Peyer's patch (tissue), 4 donors: ENCODE data around the gene PLXNA4. TPM values are rescaled to one million over a fixed set of nuclear protein-coding genes. Genes with fewer than 3 reads are reported as not detected.
A peak's percentile ranks its signal among the peaks of the same experiment; 100 is the strongest.

Source experiments
- DNase-seq, 3 donors: peaks; one replicate each; pipeline ENCODE4 v3.0.0-alpha.2; 2017 to 2019
- H3K27ac ChIP-seq, 4 donors: fragments of 200-600 bp; sonication (generic); one replicate each; pipeline ENCODE4 v1.5.1; 2016 to 2019
- H3K27me3 ChIP-seq, 2 donors: fragments of 200-600 bp; sonication (generic); one replicate each; pipeline ENCODE4 v1.5.1; 2019
- H3K36me3 ChIP-seq, 3 donors: fragments of 200-600 bp; sonication (generic); one replicate each; pipeline ENCODE4 v1.5.1; 2016 to 2019
- H3K4me1 ChIP-seq, 4 donors: fragments of 200-600 bp; sonication (generic); one replicate each; pipeline ENCODE4 v1.5.1; 2016 to 2019
- H3K4me3 ChIP-seq, 4 donors: fragments of 200-600 bp; sonication (generic); 1 replicate in 3 of 4; 2 replicates in 1 of 4; pipeline ENCODE4 v1.5.1; 2016 to 2019; ENCODE audit warnings: mild to moderate bottlenecking in 1 of 4
- H3K9me3 ChIP-seq, 4 donors: fragments of 200-600 bp; sonication (generic); one replicate each; pipeline ENCODE4 v1.5.1; 2016 to 2019; ENCODE audit warnings: mild to moderate bottlenecking in 1 of 4
- CTCF ChIP-seq, 6 experiments: fragments of 450-650 bp in 4 of 6; fragments of 200-600 bp in 2 of 6; sonication (generic) in 1 of 6; IDR thresholded peaks; one replicate each; pipeline ENCODE4 v1.5.1; 2017 to 2019; ENCODE audit warnings: antibody characterized with exemption in 6 of 6, mild to moderate bottlenecking in 3 of 6, moderate library complexity in 1 of 6
- POLR2A ChIP-seq, 2 donors: fragments of 450-650 bp; IDR thresholded peaks; one replicate each; pipeline ENCODE4 v1.5.1; 2017; ENCODE audit warnings: antibody characterized with exemption in 2 of 2, mild to moderate bottlenecking in 2 of 2, moderate library complexity in 2 of 2
- total RNA-seq, 4 donors: library from RNA; depleted of rRNA; stranded (reverse); fragments of >200 nt; gene quantifications; one replicate each; pipeline ENCODE4 v1.1.0, GENCODE V29; 2016

The PLXNA4 gene
- total RNA-seq, 4 donors from 2014 or later = 1.4 to 3.8 (median 3.0) TPM

GRCh38 chr7:132576721-132577085 lies 433 bp upstream of the PLXNA4 start:
- peak overlapping the region; percentile 15 to 53 (median 40) for H3K4me3 ChIP-seq
- H3K27me3 ChIP-seq = no peaks in the 10 kb centered on the region
- H3K9me3 ChIP-seq = no peaks in the 10 kb centered on the region
- no peaks in the 10 kb centered on the region for H3K36me3 ChIP-seq
- peaks cover 0 to 20% (median 1%) of the 10 kb centered on the region in 4 donors for H3K4me1 ChIP-seq
- TF ChIP-seq POLR2A (IDR thresholded peaks at IDR 0.05) = no peak
- TF ChIP-seq CTCF (IDR thresholded peaks at IDR 0.05) = no peak
- no peak for DNase-seq
- H3K27ac ChIP-seq = no peak overlapping the region

- TF ChIP-seq POLR2A (IDR thresholded peaks at IDR 0.05) (no peak), CTCF (IDR thresholded peaks at IDR 0.05) (no peak)
- H3K4me1 ChIP-seq = peaks cover 0 to 20% (median 1%) of the 10 kb centered on the region in 4 donors
- no peaks in the 10 kb centered on the region for H3K9me3 ChIP-seq
- peak overlapping the region in 3 of 4 donors; percentile 15 to 53 (median 52) for H3K4me3 ChIP-seq
- no peak overlapping the region for H3K27ac ChIP-seq
- no peaks in the 10 kb centered on the region for H3K36me3 ChIP-seq
- peak in 1 of 3 donors; percentile 49 for DNase-seq
- H3K27me3 ChIP-seq = no peaks in the 10 kb centered on the region
Observed at GRCh38 chr7:132575419-132575981, 770 bp downstream of the PLXNA4 start.

GRCh38 chr7:132574223-132574622 lies 2.0 kb downstream of the PLXNA4 start:
- no peak for TF ChIP-seq POLR2A (IDR thresholded peaks at IDR 0.05)
- no peak for TF ChIP-seq CTCF (IDR thresholded peaks at IDR 0.05)
- H3K9me3 ChIP-seq = no peaks in the 10 kb centered on the region
- H3K4me3 ChIP-seq = no peak overlapping the region
- no peaks in the 10 kb centered on the region for H3K36me3 ChIP-seq
- no peak for DNase-seq
- H3K27me3 ChIP-seq = no peaks in the 10 kb centered on the region
- H3K4me1 ChIP-seq = peaks cover 0 to 20% (median 1%) of the 10 kb centered on the region in 4 donors
- H3K27ac ChIP-seq = no peak overlapping the region

GRCh38 chr7:132573251-132573955 lies 2.9 kb downstream of the PLXNA4 start:
- Histone ChIP-seq H3K27me3 (no peaks in the 10 kb centered on the region), H3K9me3 (no peaks in the 10 kb centered on the region), H3K36me3 (no peaks in the 10 kb centered on the region), H3K27ac (no peak overlapping the region), H3K4me3 (no peak overlapping the region), H3K4me1 (peaks cover 0 to 20% (median 1%) of the 10 kb centered on the region in 4 donors)
- no peak for TF ChIP-seq POLR2A (IDR thresholded peaks at IDR 0.05)
- no peak for TF ChIP-seq CTCF (IDR thresholded peaks at IDR 0.05)
- no peak for DNase-seq

- no peak for DNase-seq
- no peak overlapping the region for H3K4me3 ChIP-seq
- H3K27ac ChIP-seq = no peak overlapping the region
- H3K4me1 ChIP-seq = peaks cover 0 to 18% (median 1%) of the 10 kb centered on the region in 4 donors
- no peaks in the 10 kb centered on the region for H3K36me3 ChIP-seq
- TF ChIP-seq POLR2A (IDR thresholded peaks at IDR 0.05) (no peak), CTCF (IDR thresholded peaks at IDR 0.05) (no peak)
- no peaks in the 10 kb centered on the region for H3K9me3 ChIP-seq
- no peaks in the 10 kb centered on the region for H3K27me3 ChIP-seq
Observed at GRCh38 chr7:132572526-132572925, 3.7 kb downstream of the PLXNA4 start.
